Activated CD8-positive, alpha-beta T cell treated with anti-CD3 and anti-CD28 coated beads for 36 hours (primary cell): ENCODE measurements around the gene HIVEP2. TPM values are rescaled to one million over a fixed set of nuclear protein-coding genes. Genes with fewer than 3 reads are reported as not detected.

Experiments
- ATAC-seq: fragments of 200-7000 bp; cut with Tn5 transposase; one replicate; pipeline ENCODE4 v1.10.0; 2021; ENCODE audit warnings: mild to moderate bottlenecking, moderate library complexity
- CTCF ChIA-PET: fragments of 350-600 bp; sonication (Branson Sonifier 250); formaldehyde crosslinking; loops from one replicate; lab custom pipeline; 2021; ENCODE audit warnings: antibody characterized with exemption; lab: Charles Lee
- POLR2A ChIA-PET: fragments of 350-600 bp; sonication (Branson Sonifier 250); formaldehyde crosslinking; loops from one replicate; lab custom pipeline; 2021; ENCODE audit warnings: antibody characterized with exemption; lab: Charles Lee
- DNase-seq: peaks from one replicate; pipeline ENCODE4 v3.0.0-alpha.2; 2020
- H3K27ac Mint-ChIP-seq: one replicate; pipeline ENCODE4 v1.8.0; 2021; ENCODE audit warnings: mild to moderate bottlenecking, mixed read lengths
- H3K27me3 Mint-ChIP-seq: one replicate; pipeline ENCODE4 v1.8.0; 2021; ENCODE audit warnings: mixed read lengths
- H3K36me3 Mint-ChIP-seq: one replicate; pipeline ENCODE4 v1.8.0; 2021; ENCODE audit warnings: low read depth, mixed read lengths
- H3K4me1 Mint-ChIP-seq: one replicate; pipeline ENCODE4 v1.8.0; 2021; ENCODE audit warnings: low read depth, mixed read lengths
- H3K4me3 Mint-ChIP-seq: one replicate; pipeline ENCODE4 v1.8.0; 2021; ENCODE audit warnings: mild to moderate bottlenecking, moderate library complexity, mixed read lengths
- H3K9me3 Mint-ChIP-seq: one replicate; pipeline ENCODE4 v1.8.0; 2021; ENCODE audit warnings: mixed read lengths
- CTCF ChIP-seq: fragments of 200-600 bp; IDR thresholded peaks from one replicate; pipeline ENCODE4 v1.8.0; 2022; ENCODE audit warnings: antibody characterized with exemption, mild to moderate bottlenecking
- intact Hi-C: fragments of 100-400 bp; cut with micrococcal nuclease; formaldehyde crosslinking; loops from one replicate; pipeline ENCODE4 v1.10.0; 2022
- total RNA-seq, 2 experiments: library from RNA; stranded (reverse); gene quantifications; one replicate each; pipeline ENCODE4 v1.2.3, GENCODE V29; 2021

Gene HIVEP2
- total RNA-seq, 2 experiments from 2014 or later, result 31.8 to 38.1 TPM

GRCh38 chr6:142786476-142786875 lies 158.5 kb downstream of the HIVEP2 start:
- H3K4me1 Mint-ChIP-seq, result peaks cover 77% of the 10 kb centered on the region
- H3K36me3 Mint-ChIP-seq, result peaks cover 44% of the 10 kb centered on the region
- DNase-seq (no peak), ATAC-seq (no peak)
- ChIA-PET CTCF (interaction anchor here (1.2 kb wide), 1 partner anchor 33 kb away, joined by 5 read pairs; no protein-coding TSS in a partner anchor), POLR2A (interaction anchor here (1.3 to 1.6 kb wide), 2 partner anchors 8 to 56 kb away, joined by 4 read pairs; no protein-coding TSS in a partner anchor)
- intact Hi-C loops, result no loop called here
- H3K27me3 Mint-ChIP-seq, result no peaks in the 10 kb centered on the region
- H3K9me3 Mint-ChIP-seq, result peaks cover 5% of the 10 kb centered on the region
- no peak for TF ChIP-seq CTCF
- peak overlapping the region; percentile 88 for H3K27ac Mint-ChIP-seq
- no peak overlapping the region for H3K4me3 Mint-ChIP-seq

GRCh38 chr6:142784344-142784743 lies 160.6 kb downstream of the HIVEP2 start:
- peaks cover 5% of the 10 kb centered on the region for H3K9me3 Mint-ChIP-seq
- peaks cover 72% of the 10 kb centered on the region for H3K4me1 Mint-ChIP-seq
- CTCF ChIA-PET, result no interaction called here
- H3K27me3 Mint-ChIP-seq, result no peaks in the 10 kb centered on the region
- peak; percentile 58 for DNase-seq
- peak; percentile 95 for ATAC-seq
- H3K4me3 Mint-ChIP-seq, result peak overlapping the region; percentile 18
- peaks cover 45% of the 10 kb centered on the region for H3K36me3 Mint-ChIP-seq
- intact Hi-C loops, result loop anchor here (5.0 kb wide), 1 partner anchor 63 kb away; no protein-coding TSS in a partner anchor
- POLR2A ChIA-PET, result interaction anchor here (1.0 kb wide), 2 partner anchors 9 to 59 kb away, joined by 4 read pairs; no protein-coding TSS in a partner anchor
- peak overlapping the region; percentile 94 for H3K27ac Mint-ChIP-seq
- TF ChIP-seq CTCF, result no peak

GRCh38 chr6:142783499-142783898 lies 161.5 kb downstream of the HIVEP2 start:
- peaks cover 70% of the 10 kb centered on the region for H3K4me1 Mint-ChIP-seq
- ChIA-PET POLR2A (interaction anchor here (0.6 kb wide), 1 partner anchor 165 kb away, joined by 3 read pairs; no protein-coding TSS in a partner anchor), CTCF (interaction anchor here (0.6 to 1.1 kb wide), 4 partner anchors 20 to 102 kb away, joined by 3 to 4 read pairs (median 3); no protein-coding TSS in a partner anchor)
- H3K4me3 Mint-ChIP-seq, result no peak overlapping the region
- no peak for ATAC-seq
- intact Hi-C loops, result loop anchor here (5.0 kb wide), 1 partner anchor 64 kb away; no protein-coding TSS in a partner anchor
- peaks cover 5% of the 10 kb centered on the region for H3K9me3 Mint-ChIP-seq
- TF ChIP-seq CTCF, result no peak
- H3K27ac Mint-ChIP-seq, result peak overlapping the region; percentile 59
- H3K36me3 Mint-ChIP-seq, result peaks cover 43% of the 10 kb centered on the region
- no peak for DNase-seq
- H3K27me3 Mint-ChIP-seq, result no peaks in the 10 kb centered on the region

- no peaks in the 10 kb centered on the region for H3K27me3 Mint-ChIP-seq
- CTCF ChIA-PET, result no interaction called here
- H3K4me1 Mint-ChIP-seq, result peaks cover 56% of the 10 kb centered on the region
- no peak for DNase-seq
- ATAC-seq, result no peak
- intact Hi-C loops, result loop anchor here (5.0 kb wide), 1 partner anchor 66 kb away; no protein-coding TSS in a partner anchor
- TF ChIP-seq CTCF, result no peak
- no peak overlapping the region for H3K4me3 Mint-ChIP-seq
- no peaks in the 10 kb centered on the region for H3K9me3 Mint-ChIP-seq
- POLR2A ChIA-PET, result interaction anchor here (0.7 kb wide), 1 partner anchor 282 kb away, joined by 3 read pairs; no protein-coding TSS in a partner anchor
- H3K36me3 Mint-ChIP-seq, result peaks cover 36% of the 10 kb centered on the region
- peak overlapping the region; percentile 68 for H3K27ac Mint-ChIP-seq
These were observed 163.8 kb downstream of the HIVEP2 start for GRCh38 chr6:142781129-142781528.

- intact Hi-C loops, result no loop called here
- Mint-ChIP-seq H3K4me3 (no peak overlapping the region), H3K4me1 (peaks cover 54% of the 10 kb centered on the region), H3K27ac (peak overlapping the region; percentile 81), H3K36me3 (peaks cover 68% of the 10 kb centered on the region), H3K9me3 (no peaks in the 10 kb centered on the region), H3K27me3 (no peaks in the 10 kb centered on the region)
- CTCF ChIA-PET, result no interaction called here
- no peak for TF ChIP-seq CTCF
- DNase-seq (no peak), ATAC-seq (peak; percentile 72)
- POLR2A ChIA-PET, result interaction anchor here (0.8 to 1.8 kb wide), 3 partner anchors 37 to 83 kb away, joined by 3 to 6 read pairs (median 3); no protein-coding TSS in a partner anchor
These were observed 170.9 kb downstream of the HIVEP2 start for GRCh38 chr6:142773859-142774648.
